GM18511 (cell line): Measurements from ENCODE around the gene TMEM87A.

Experiments
- ATAC-seq: cut with Tn5 transposase; IDR thresholded peaks from one replicate; pipeline ENCODE4 v1.9.1; 2021; ENCODE audit warnings: mild to moderate bottlenecking, moderate library complexity; ENCODE audit not compliant: unreplicated experiment

Gene TMEM87A

DNA sequence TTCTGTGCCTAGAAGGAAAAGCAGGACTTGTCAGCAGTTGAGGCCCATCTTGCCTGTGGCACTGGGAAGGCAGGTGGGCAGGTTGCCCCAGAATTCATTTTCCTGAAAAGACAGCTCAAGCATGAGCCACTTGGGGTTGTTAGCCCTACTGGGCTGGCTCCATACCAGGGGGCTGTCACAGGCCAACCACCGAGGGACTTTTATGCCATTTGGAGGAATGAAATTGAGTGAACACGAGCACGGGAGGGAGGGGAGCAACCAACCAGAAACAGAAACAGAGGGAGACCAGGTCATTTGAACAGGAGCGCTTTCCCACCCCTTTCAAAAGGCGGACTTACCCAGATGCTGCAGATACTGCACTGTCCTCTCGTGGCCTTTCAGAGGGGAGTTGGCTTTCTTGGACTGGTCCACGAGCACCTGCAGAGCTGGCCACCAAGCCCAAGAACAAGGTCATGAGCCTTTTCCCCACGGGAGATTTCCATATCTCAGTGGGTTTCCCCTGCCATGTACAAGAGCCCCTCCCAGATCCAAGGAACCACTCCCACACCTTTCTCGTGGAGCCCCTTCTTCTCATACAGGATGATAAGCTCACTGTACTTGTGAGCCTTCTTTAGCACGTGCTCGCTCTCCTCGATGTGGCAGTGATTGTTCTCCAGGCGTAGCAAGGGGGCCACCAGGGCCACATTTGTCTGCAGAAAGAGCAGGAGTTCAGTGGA lies 106.8 kb downstream of the TMEM87A start:
- no peak for ATAC-seq

DNA sequence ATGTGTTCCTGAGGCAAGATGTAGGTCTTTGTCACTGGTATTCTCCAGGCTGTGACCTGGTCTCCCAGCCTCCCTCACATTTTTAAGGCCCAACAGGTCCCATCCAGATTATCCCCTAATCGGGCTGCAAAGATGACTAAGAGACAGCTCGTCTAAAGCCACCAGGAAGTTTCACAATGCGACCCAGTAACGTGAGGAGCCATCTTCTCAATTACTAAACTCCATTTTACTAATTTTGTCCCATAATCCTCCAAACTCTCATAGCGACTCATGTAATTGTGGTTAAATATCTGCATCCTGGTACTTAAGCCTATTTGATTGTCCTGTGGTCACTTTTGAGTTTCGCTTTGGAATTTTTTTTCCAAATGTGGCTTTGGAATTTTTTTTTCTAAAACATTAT lies 108.1 kb downstream of the TMEM87A start:
- no peak for ATAC-seq

GRCh38 chr15:42163947-42164550 lies 109.2 kb downstream of the TMEM87A start:
- ATAC-seq, result no peak

- ATAC-seq, result no peak
These were observed 109.9 kb downstream of the TMEM87A start for GRCh38 chr15:42163291-42163690.
